ENCODE measurements around the gene CASP6.

CASP6 gene

DNA sequence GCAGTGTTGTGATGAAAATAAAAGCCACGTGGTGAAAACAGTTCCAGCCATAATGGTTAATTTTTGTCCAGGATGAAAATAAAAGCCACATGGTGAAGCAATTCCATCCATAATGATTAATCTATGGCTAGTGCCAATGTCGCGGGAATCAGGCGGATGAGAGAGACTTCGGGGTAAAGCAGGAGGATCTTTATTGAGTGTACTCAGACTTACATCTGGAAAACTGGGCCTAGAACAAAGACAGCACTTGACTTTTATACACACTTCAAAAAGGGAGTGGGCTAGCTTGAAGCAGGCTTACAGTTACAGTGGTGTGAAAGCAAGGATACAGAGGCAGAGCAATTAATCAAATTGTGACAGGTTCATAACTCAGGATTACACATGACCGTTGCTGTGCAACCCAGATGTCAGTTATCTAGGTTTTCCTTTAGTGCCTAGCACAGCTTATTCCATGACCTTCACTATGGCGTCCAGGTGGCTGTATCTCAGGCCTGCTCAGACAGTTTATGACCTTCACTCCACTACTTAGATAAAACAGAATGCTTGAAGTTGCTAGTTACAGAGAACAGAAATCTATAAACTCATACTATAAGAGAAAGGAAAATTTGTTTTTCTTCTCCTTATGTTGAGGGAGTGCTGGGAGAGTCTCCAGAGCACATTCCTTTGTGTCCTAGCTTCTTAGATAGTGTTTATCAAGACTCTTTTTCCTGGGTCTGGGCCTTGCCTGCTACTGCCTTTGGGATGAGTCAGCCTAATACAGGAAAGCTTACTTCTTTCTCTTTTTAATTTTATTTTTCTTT, 32.5 kb upstream of the CASP6 start:
- Histone ChIP-seq H4K8ac (ENCODE audit: low read depth, low read length) (no peak overlapping the region), H4K5ac (ENCODE audit: low read length) (no peak overlapping the region), H2BK15ac (replicated peaks; ENCODE audit: low read depth) (no peak overlapping the region), H3K4me1 (ENCODE audit: control insufficient read depth, low read depth, low read length) (no peaks in the 10 kb centered on the region), H3K36me3 (ENCODE audit: control insufficient read depth, insufficient read depth, low read length) (no peaks in the 10 kb centered on the region), H3K27me3 (ENCODE audit: insufficient read depth, low read length, poor library complexity) (no peaks in the 10 kb centered on the region), H3K23ac (ENCODE audit: low read length) (no peak overlapping the region), H3K18ac (ENCODE audit: low read length) (no peak overlapping the region), H3K4me3 (ENCODE audit: low read length) (no peak overlapping the region), H3K4ac (ENCODE audit: low read depth, low read length) (no peak overlapping the region), H3K4me2 (ENCODE audit: low read length) (no peak overlapping the region), H3K79me2 (ENCODE audit: control insufficient read depth, insufficient read depth, low read length) (no peaks in the 10 kb centered on the region), H3K9ac (ENCODE audit: low read length) (no peak overlapping the region), H3K27ac (ENCODE audit: low read depth, low read length) (no peak overlapping the region), H2BK120ac (ENCODE audit: low read depth, low read length) (no peak overlapping the region), H3K79me1 (ENCODE audit: low read length) (no peaks in the 10 kb centered on the region), H2AK5ac (ENCODE audit: low read length) (no peak overlapping the region), H3K56ac (ENCODE audit: low read length) (no peak overlapping the region), H2BK5ac (ENCODE audit: low read length) (no peak overlapping the region)
- DNase-seq: no peak
- no CpG with 5 or more reads among the region's 7 CpGs for WGBS (ENCODE audit: extremely low coverage, insufficient coverage, low lambda C conversion rate)

DNA sequence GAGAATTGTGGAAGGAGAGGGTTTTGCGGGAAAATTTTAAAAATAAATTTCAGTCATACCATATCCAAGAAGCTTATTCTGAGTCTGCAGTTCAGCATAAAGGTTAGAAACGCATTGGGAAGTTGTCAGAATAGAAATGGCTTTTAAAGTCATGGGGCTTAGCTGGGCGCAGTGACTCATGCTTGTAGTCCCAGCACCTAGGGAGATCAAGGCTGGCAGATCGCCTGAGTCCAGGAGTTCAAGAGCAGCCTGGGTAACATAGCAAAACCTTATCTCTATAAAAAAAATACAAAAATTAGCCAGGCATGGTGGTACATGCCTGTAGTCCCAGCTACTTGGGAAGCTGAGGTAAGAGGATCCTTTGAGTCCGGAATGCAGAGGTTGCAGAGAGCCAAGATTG, 30.5 kb upstream of the CASP6 start:
- WGBS (ENCODE audit: extremely low coverage, insufficient coverage, low lambda C conversion rate): no CpG with 5 or more reads among the region's 5 CpGs
- H3K79me1 ChIP-seq (ENCODE audit: low read length): peaks cover 2% of the 10 kb centered on the region
- no peaks in the 10 kb centered on the region for H3K36me3 ChIP-seq (ENCODE audit: control insufficient read depth, insufficient read depth, low read length)
- H3K27ac ChIP-seq (ENCODE audit: low read depth, low read length): no peak overlapping the region
- no peak overlapping the region for H2AK5ac ChIP-seq (ENCODE audit: low read length)
- H3K9ac ChIP-seq (ENCODE audit: low read length): no peak overlapping the region
- H3K27me3 ChIP-seq (ENCODE audit: insufficient read depth, low read length, poor library complexity): no peaks in the 10 kb centered on the region
- H3K23ac ChIP-seq (ENCODE audit: low read length): no peak overlapping the region
- no peak overlapping the region for H2BK120ac ChIP-seq (ENCODE audit: low read depth, low read length)
- H3K79me2 ChIP-seq (ENCODE audit: control insufficient read depth, insufficient read depth, low read length): peaks cover 3% of the 10 kb centered on the region
- H3K56ac ChIP-seq (ENCODE audit: low read length): no peak overlapping the region
- no peak overlapping the region for H3K4me3 ChIP-seq (ENCODE audit: low read length)
- no peak overlapping the region for H4K8ac ChIP-seq (ENCODE audit: low read depth, low read length)
- H3K4me2 ChIP-seq (ENCODE audit: low read length): no peak overlapping the region
- no peaks in the 10 kb centered on the region for H3K4me1 ChIP-seq (ENCODE audit: control insufficient read depth, low read depth, low read length)
- H3K18ac ChIP-seq (ENCODE audit: low read length): no peak overlapping the region
- H2BK15ac ChIP-seq (replicated peaks; ENCODE audit: low read depth): no peak overlapping the region
- no peak overlapping the region for H2BK5ac ChIP-seq (ENCODE audit: low read length)
- DNase-seq: no peak
- no peak overlapping the region for H4K5ac ChIP-seq (ENCODE audit: low read length)
- H3K4ac ChIP-seq (ENCODE audit: low read depth, low read length): no peak overlapping the region

DNA sequence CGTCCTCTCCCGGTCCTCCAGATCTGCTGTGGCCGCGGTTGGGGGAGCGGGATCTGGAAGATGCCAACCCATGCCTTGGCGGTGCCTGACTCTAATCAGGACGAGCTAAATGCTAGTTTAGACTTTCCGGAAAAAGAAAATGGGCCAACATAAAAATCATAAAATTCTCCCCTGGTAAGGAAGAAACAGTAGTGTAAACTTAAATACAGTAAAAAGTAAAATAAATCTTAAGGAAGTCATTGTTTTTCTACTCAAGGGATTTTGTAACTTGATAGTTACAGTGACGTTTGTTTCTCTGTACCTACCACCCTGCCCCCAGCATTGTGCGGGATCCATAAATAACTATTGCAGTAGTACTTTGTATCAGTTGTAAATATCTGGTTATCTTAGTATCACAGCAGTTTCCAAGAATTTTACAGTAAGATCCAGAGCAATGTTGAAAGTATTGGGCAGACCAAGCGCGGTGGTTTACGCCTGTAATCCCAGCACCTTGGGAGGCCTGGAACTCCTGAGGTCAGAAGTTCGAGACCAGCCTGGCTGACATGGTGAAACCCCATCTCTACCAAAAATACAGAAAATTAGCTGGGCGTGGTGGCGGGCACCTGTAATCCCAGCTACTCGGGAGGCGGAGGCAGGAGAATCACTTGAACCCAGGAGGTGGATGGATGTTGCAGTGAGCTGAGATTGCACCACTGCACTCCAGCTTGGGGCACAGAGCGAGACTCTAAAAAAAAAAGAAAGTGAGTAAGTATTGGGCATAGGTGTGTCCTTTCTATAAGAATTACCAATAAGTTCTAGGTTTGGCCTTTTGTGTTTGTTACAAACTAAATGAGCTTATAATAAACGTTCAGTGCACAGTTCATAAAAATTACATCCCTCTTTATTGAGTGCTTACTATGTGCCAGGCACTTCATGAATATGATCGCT, 27.6 kb upstream of the CASP6 start:
- H3K27ac ChIP-seq (ENCODE audit: low read depth, low read length): no peak overlapping the region

DNA sequence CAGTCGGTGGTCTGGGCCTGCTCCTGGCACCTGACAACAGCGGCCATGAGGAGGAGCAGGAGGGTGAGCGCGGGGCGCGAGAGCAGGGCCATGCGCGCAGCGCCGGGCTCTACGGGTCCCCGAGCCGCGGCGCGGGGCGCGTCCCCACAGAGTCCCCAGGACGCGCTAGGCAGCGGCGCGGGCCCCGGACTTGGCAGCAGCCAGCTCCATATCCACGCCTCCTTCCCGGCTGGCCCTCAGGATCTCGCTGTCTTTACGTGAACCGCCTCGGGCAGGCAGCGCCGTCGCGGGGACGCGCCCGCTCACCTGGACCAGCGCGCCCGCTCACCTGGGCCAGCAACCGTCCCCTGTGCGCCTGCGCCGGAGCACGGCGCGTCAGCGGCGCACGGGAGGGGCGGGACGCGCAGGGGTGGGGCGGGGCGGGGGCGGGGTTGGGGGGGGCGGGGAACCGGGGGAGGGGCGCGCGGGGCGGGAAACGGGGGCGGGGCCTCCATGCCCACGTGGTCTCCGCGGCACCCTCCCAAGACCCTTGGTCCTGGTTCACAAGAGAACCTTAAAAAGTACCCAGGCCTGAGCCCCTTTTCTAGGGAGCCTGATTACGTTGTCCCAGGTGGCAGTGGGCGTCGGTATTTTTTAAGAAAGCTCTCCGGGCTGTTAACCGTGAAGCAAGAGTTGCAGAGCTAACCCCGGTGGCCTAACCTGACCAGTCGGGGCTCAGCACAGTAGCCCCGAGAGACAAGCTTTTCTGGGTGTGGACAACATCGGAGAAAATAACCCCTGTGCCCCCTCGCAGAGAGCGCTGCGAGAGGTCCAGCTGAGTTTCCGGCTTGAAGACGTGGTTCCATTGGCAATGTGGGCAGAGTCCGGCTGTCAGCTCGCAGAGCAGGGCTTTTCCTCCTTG, 26.7 kb upstream of the CASP6 start, which contains the start of gene PLA2G12A:
Gene PLA2G12A, minus strand, starts transcription at position 353 of the 901 bp plus-strand sequence. Its CDS starts 261 bp downstream, at position 92.
- DNase-seq: peak; percentile 94
- Histone ChIP-seq H3K4me2 (ENCODE audit: low read length) (peak within 1 kb of the TSS; percentile 99), H3K18ac (ENCODE audit: low read length) (no peak within 1 kb of the TSS), H2BK15ac (replicated peaks; ENCODE audit: low read depth) (no peak within 1 kb of the TSS), H3K79me2 (ENCODE audit: control insufficient read depth, insufficient read depth, low read length) (peaks cover 21% of the 10 kb centered on the region), H4K8ac (ENCODE audit: low read depth, low read length) (no peak within 1 kb of the TSS), H3K36me3 (ENCODE audit: control insufficient read depth, insufficient read depth, low read length) (no peaks in the 10 kb centered on the region), H3K4me1 (ENCODE audit: control insufficient read depth, low read depth, low read length) (peaks cover 2% of the 10 kb centered on the region), H3K27ac (ENCODE audit: low read depth, low read length) (peak within 1 kb of the TSS; percentile 66), H2BK5ac (ENCODE audit: low read length) (peak within 1 kb of the TSS; percentile 23), H2BK120ac (ENCODE audit: low read depth, low read length) (no peak within 1 kb of the TSS), H3K9ac (ENCODE audit: low read length) (peak within 1 kb of the TSS; percentile 92), H3K4me3 (ENCODE audit: low read length) (peak within 1 kb of the TSS; percentile 91), H4K5ac (ENCODE audit: low read length) (no peak within 1 kb of the TSS), H3K56ac (ENCODE audit: low read length) (peak within 1 kb of the TSS; percentile 92), H3K27me3 (ENCODE audit: insufficient read depth, low read length, poor library complexity) (no peaks in the 10 kb centered on the region), H3K4ac (ENCODE audit: low read depth, low read length) (no peak within 1 kb of the TSS), H3K79me1 (ENCODE audit: low read length) (peaks cover 8% of the 10 kb centered on the region), H2AK5ac (ENCODE audit: low read length) (no peak within 1 kb of the TSS), H3K23ac (ENCODE audit: low read length) (no peak within 1 kb of the TSS)
- no CpG with 5 or more reads among the region's 83 CpGs for WGBS (ENCODE audit: extremely low coverage, insufficient coverage, low lambda C conversion rate)

More for the DNA sequence above, 27.6 kb upstream of the CASP6 start:
- Histone ChIP-seq H2BK5ac (ENCODE audit: low read length) (no peak overlapping the region), H2AK5ac (ENCODE audit: low read length) (no peak overlapping the region), H4K5ac (ENCODE audit: low read length) (no peak overlapping the region), H3K4me1 (ENCODE audit: control insufficient read depth, low read depth, low read length) (peaks cover 2% of the 10 kb centered on the region), H3K79me1 (ENCODE audit: low read length) (peaks cover 7% of the 10 kb centered on the region), H3K79me2 (ENCODE audit: control insufficient read depth, insufficient read depth, low read length) (peaks cover 18% of the 10 kb centered on the region), H3K4ac (ENCODE audit: low read depth, low read length) (no peak overlapping the region), H3K18ac (ENCODE audit: low read length) (no peak overlapping the region), H3K36me3 (ENCODE audit: control insufficient read depth, insufficient read depth, low read length) (no peaks in the 10 kb centered on the region), H2BK15ac (replicated peaks; ENCODE audit: low read depth) (no peak overlapping the region), H4K8ac (ENCODE audit: low read depth, low read length) (no peak overlapping the region), H2BK120ac (ENCODE audit: low read depth, low read length) (no peak overlapping the region), H3K56ac (ENCODE audit: low read length) (peak overlapping the region; percentile 91), H3K27me3 (ENCODE audit: insufficient read depth, low read length, poor library complexity) (no peaks in the 10 kb centered on the region), H3K4me3 (ENCODE audit: low read length) (peak overlapping the region; percentile 64), H3K9ac (ENCODE audit: low read length) (peak overlapping the region; percentile 92), H3K23ac (ENCODE audit: low read length) (no peak overlapping the region), H3K4me2 (ENCODE audit: low read length) (peak overlapping the region; percentile 99)
- DNase-seq: peak; percentile 30
- no CpG with 5 or more reads among the region's 21 CpGs for WGBS (ENCODE audit: extremely low coverage, insufficient coverage, low lambda C conversion rate)

DNA sequence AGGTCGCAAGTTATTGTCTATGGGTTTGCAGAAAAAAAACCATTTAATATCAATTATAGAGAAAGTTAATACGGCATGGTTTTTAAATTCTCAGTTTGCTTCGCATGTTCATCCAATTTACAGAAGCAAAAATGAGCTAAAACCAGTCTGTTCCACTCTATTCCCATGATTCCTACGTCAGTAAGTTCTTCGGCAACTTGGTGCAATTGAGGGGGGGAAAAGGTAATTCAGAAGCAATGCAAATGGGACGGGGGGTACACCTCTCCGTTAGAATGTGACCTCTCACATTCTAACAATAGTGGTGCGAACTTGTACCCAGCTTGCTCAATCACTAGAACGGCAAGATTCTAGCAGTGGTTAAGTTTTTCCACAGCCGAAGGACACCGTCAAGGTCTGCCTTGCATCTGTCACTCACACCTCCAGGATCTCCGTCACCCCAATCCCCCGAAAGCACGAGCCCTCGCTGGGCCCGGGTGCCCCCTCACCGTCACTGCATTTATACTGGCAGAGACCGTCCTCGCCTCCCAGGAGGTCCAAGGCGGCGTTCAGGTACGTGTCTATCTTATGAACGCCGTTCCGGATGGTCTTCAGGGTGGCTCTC, 26.0 kb upstream of the CASP6 start:
- peak overlapping the region; percentile 96 for H3K4me2 ChIP-seq (ENCODE audit: low read length)
- WGBS (ENCODE audit: extremely low coverage, insufficient coverage, low lambda C conversion rate): no CpG with 5 or more reads among the region's 25 CpGs
- no peak overlapping the region for H2AK5ac ChIP-seq (ENCODE audit: low read length)
- H3K27me3 ChIP-seq (ENCODE audit: insufficient read depth, low read length, poor library complexity): no peaks in the 10 kb centered on the region
- peak; percentile 43 for DNase-seq
- H3K9ac ChIP-seq (ENCODE audit: low read length): peak overlapping the region; percentile 87
- no peak overlapping the region for H4K5ac ChIP-seq (ENCODE audit: low read length)
- H3K79me1 ChIP-seq (ENCODE audit: low read length): peaks cover 8% of the 10 kb centered on the region
- H2BK120ac ChIP-seq (ENCODE audit: low read depth, low read length): no peak overlapping the region
- H3K56ac ChIP-seq (ENCODE audit: low read length): peak overlapping the region; percentile 92
- H3K4me3 ChIP-seq (ENCODE audit: low read length): peak overlapping the region; percentile 91
- H4K8ac ChIP-seq (ENCODE audit: low read depth, low read length): no peak overlapping the region
- H3K18ac ChIP-seq (ENCODE audit: low read length): no peak overlapping the region
- H3K27ac ChIP-seq (ENCODE audit: low read depth, low read length): peak overlapping the region; percentile 66
- no peak overlapping the region for H2BK15ac ChIP-seq (replicated peaks; ENCODE audit: low read depth)
- H3K4me1 ChIP-seq (ENCODE audit: control insufficient read depth, low read depth, low read length): peaks cover 2% of the 10 kb centered on the region
- no peak overlapping the region for H2BK5ac ChIP-seq (ENCODE audit: low read length)
- no peaks in the 10 kb centered on the region for H3K36me3 ChIP-seq (ENCODE audit: control insufficient read depth, insufficient read depth, low read length)
- peaks cover 21% of the 10 kb centered on the region for H3K79me2 ChIP-seq (ENCODE audit: control insufficient read depth, insufficient read depth, low read length)
- H3K23ac ChIP-seq (ENCODE audit: low read length): no peak overlapping the region
- no peak overlapping the region for H3K4ac ChIP-seq (ENCODE audit: low read depth, low read length)

Data from mesendoderm (in vitro differentiated cells).